HepG2 (cell line): ENCODE data around the gene PSAP. TPM values are rescaled to one million over a fixed set of nuclear protein-coding genes. Genes with fewer than 3 reads are reported as not detected.

Experiments
- ARID4A ChIP-seq: sonication (generic); formaldehyde crosslinking; IDR thresholded peaks from 2 replicates; pipeline ENCODE4 v1.5.0; 2020; ENCODE audit warnings: mild to moderate bottlenecking, missing genetic modification reagents, borderline replicate concordance
- ATF7 ChIP-seq, 2 experiments: fragments of 450-650 bp in 1 of 2; sonication (generic) in 1 of 2; formaldehyde crosslinking in 1 of 2; IDR thresholded peaks; 2 replicates each; pipeline versions ENCODE4 v1.4.0 to v1.6.1; 2016 to 2020; ENCODE audit warnings: antibody characterized with exemption in 1 of 2, mild to moderate bottlenecking in 1 of 2, missing genetic modification reagents in 1 of 2
- BRF2 ChIP-seq: sonication (generic); formaldehyde crosslinking; IDR thresholded peaks from 2 replicates; pipeline ENCODE4 v1.8.1; 2022; ENCODE audit warnings: mild to moderate bottlenecking, missing genetic modification reagents
- ELF4 ChIP-seq: sonication (generic); formaldehyde crosslinking; IDR thresholded peaks from 2 replicates; pipeline ENCODE4 v1.5.0; 2020; ENCODE audit warnings: missing genetic modification reagents, mild to moderate bottlenecking, moderate library complexity, borderline replicate concordance
- FLYWCH1 ChIP-seq: sonication (generic); formaldehyde crosslinking; IDR thresholded peaks from 2 replicates; pipeline ENCODE4 v1.8.1; 2023; ENCODE audit warnings: mild to moderate bottlenecking, missing genetic modification reagents
- NBN ChIP-seq: fragments of 450-650 bp; conservative IDR thresholded peaks from 2 replicates; pipeline ENCODE4 v1.6.1; 2017
- NKX3-1 ChIP-seq: sonication (generic); formaldehyde crosslinking; IDR thresholded peaks from 2 replicates; pipeline ENCODE4 v1.5.0; 2020; ENCODE audit warnings: missing genetic modification reagents
- NONO ChIP-seq, 2 experiments: fragments of 450-650 bp in 1 of 2; sonication (generic) in 1 of 2; formaldehyde crosslinking in 1 of 2; IDR thresholded peaks in 1 of 2; conservative IDR thresholded peaks in 1 of 2; 2 replicates each; pipeline versions ENCODE4 v1.6.1 to v1.8.0; 2017 to 2022; ENCODE audit warnings: mild to moderate bottlenecking in 1 of 2, missing genetic modification reagents in 1 of 2, moderate library complexity in 1 of 2
- PCBP1 ChIP-seq: fragments of 200-400 bp; formaldehyde crosslinking; IDR thresholded peaks from 2 replicates; pipeline ENCODE4 v1.6.1; 2017; ENCODE audit warnings: mild to moderate bottlenecking, low read depth, low read length, borderline replicate concordance
- TIGD3 ChIP-seq: sonication (generic); formaldehyde crosslinking; IDR thresholded peaks from 2 replicates; pipeline ENCODE4 v1.5.1; 2020; ENCODE audit warnings: mild to moderate bottlenecking, missing genetic modification reagents, borderline replicate concordance
- ZBTB1 ChIP-seq: sonication (generic); formaldehyde crosslinking; IDR thresholded peaks from 2 replicates; pipeline ENCODE4 v1.4.0; 2020; ENCODE audit warnings: missing genetic modification reagents, borderline replicate concordance
- ZBTB21 ChIP-seq: sonication (generic); formaldehyde crosslinking; IDR thresholded peaks from 2 replicates; pipeline ENCODE4 v1.4.0; 2020; ENCODE audit warnings: missing genetic modification reagents
- ZNF335 ChIP-seq: sonication (generic); formaldehyde crosslinking; IDR thresholded peaks from 2 replicates; pipeline ENCODE4 v1.4.0; 2020; ENCODE audit warnings: missing genetic modification reagents
- ZNF354B ChIP-seq: sonication (generic); formaldehyde crosslinking; IDR thresholded peaks from 2 replicates; pipeline ENCODE4 v1.8.0; 2022; ENCODE audit warnings: mild to moderate bottlenecking, missing genetic modification reagents
- ZNF629 ChIP-seq: sonication (generic); formaldehyde crosslinking; conservative IDR thresholded peaks from 2 replicates; pipeline ENCODE4 v1.5.0; 2020; ENCODE audit warnings: missing genetic modification reagents
- ZNF687 ChIP-seq: sonication (generic); formaldehyde crosslinking; IDR thresholded peaks from 2 replicates; pipeline ENCODE4 v1.5.1; 2020; ENCODE audit warnings: mild to moderate bottlenecking, missing genetic modification reagents, moderate library complexity
- polyA plus RNA-seq, 8 experiments: library from polyadenylated mRNA; depleted of rRNA in 3 of 8; stranded (reverse) in 7 of 8; unstranded in 1 of 8; fragments of >200 nt; fragmentation: Illumina TruSeq in 4 of 8; extraction: Trizol in 4 of 8; gene quantifications; 2 replicates each; pipeline versions ENCODE4 v1.2.1 to v1.2.3, GENCODE V29; 2011 to 2016; ENCODE audit warnings: low read depth in 4 of 8, missing spikeins in 1 of 8, mixed read lengths in 1 of 8; ENCODE audit not compliant: insufficient read depth in 1 of 8
- total RNA-seq, 5 experiments: library from RNA; depleted of rRNA; stranded (reverse); fragments of >200 nt; fragmentation: Illumina TruSeq; extraction: Trizol; gene quantifications; 2 replicates each; pipeline ENCODE4 v1.2.3, GENCODE V29; 2016; ENCODE audit warnings: low read depth in 1 of 5

PSAP gene
- total and polyA plus RNA-seq, 2 of the 13 experiments (the other 11 are each of a cell fraction or from before 2014, with no cell fraction given): 323 to 643 TPM

GRCh38 chr10:71850743-71851464 is at the start of gene PSAP (continued):
- TF ChIP-seq ARID4A (CRISPR knock-in tag) (peak; percentile 94), ZNF629 (CRISPR knock-in tag) (peak; percentile 27; the same call in 1 of the 2 replicates), ZNF687 (CRISPR knock-in tag) (peak; percentile 90), ZNF354B (CRISPR knock-in tag) (no peak), NONO (IDR thresholded peaks at IDR 0.05) (no peak), NONO (CRISPR knock-in tag; conservative IDR thresholded peaks at IDR 0.05) (peak; percentile 52; the same call in 1 of the 2 replicates), ZNF335 (CRISPR knock-in tag) (peak; percentile 53; the same call in 1 of the 2 replicates), ZBTB21 (CRISPR knock-in tag) (peak; percentile 14; the same call in 1 of the 2 replicates), PCBP1 (0 out of 2 replicates have a peak, but pooled peaks have one; percentile 47), ATF7 (IDR thresholded peaks at IDR 0.05) (no peak), ATF7 (CRISPR knock-in tag; IDR thresholded peaks at IDR 0.05) (no peak), NKX3-1 (no peak), ELF4 (CRISPR knock-in tag) (no peak; the same call in 1 of the 2 replicates), ZBTB1 (no peak), BRF2 (CRISPR knock-in tag) (no peak), NBN (no peak), FLYWCH1 (CRISPR knock-in tag) (no peak), TIGD3 (peak; percentile 27; the same call in 1 of the 2 replicates)
